Mammary epithelial cell (primary cell): Measurements from ENCODE around the gene EIF4A2.
"Not testable (repeated sequence)": the region's sequence is repeated elsewhere in the genome, so short reads cannot be mapped to it uniquely, and the experiment has no call there.

Experiments
- EZH2 ChIP-seq: IDR thresholded peaks from 2 replicates; pipeline ENCODE4 v1.6.1; 2012; ENCODE audit warnings: low read length, inconsistent platforms, borderline replicate concordance
- TF ChIP-seq, protein P1 (sequence below), 2 donors: IDR thresholded peaks in 1 of 2; conservative IDR thresholded peaks in 1 of 2; 2 replicates each; pipeline ENCODE4 v1.5.1; 2011 to 2012; ENCODE audit warnings: inconsistent platforms in 2 of 2, low read length in 2 of 2, mild to moderate bottlenecking in 2 of 2, control low read depth in 1 of 2, low read depth in 1 of 2; ENCODE audit not compliant: insufficient read depth in 1 of 2; ENCODE audit errors: extremely low read depth in 1 of 2

DNA sequence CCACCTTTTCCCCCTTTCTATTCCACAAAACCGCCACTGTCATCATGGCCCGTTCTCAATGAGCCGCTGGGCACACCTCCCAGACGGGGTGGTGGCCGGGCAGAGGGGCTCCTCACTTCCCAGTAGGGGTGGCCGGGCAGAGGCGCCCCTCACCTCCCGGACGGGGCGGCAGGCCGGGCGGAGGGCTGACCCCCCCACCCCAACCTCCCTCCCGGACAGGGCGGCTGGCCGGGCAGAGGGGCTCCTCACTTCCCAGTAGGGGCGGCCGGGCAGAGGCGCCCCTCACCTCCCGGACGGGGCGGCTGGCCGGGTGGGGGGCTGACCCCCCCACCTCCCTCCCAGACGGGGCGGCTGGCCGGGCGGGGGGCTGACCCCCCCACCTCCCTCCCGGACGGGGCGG, 27.9 kb downstream of the EIF4A2 start:
- TF ChIP-seq, protein P1, sequence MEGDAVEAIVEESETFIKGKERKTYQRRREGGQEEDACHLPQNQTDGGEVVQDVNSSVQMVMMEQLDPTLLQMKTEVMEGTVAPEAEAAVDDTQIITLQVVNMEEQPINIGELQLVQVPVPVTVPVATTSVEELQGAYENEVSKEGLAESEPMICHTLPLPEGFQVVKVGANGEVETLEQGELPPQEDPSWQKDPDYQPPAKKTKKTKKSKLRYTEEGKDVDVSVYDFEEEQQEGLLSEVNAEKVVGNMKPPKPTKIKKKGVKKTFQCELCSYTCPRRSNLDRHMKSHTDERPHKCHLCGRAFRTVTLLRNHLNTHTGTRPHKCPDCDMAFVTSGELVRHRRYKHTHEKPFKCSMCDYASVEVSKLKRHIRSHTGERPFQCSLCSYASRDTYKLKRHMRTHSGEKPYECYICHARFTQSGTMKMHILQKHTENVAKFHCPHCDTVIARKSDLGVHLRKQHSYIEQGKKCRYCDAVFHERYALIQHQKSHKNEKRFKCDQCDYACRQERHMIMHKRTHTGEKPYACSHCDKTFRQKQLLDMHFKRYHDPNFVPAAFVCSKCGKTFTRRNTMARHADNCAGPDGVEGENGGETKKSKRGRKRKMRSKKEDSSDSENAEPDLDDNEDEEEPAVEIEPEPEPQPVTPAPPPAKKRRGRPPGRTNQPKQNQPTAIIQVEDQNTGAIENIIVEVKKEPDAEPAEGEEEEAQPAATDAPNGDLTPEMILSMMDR (conservative IDR thresholded peaks at IDR 0.05 in 1 of 2, IDR thresholded peaks at IDR 0.05 in 1 of 2; ENCODE audit: extremely low read depth in 1 of 2, insufficient read depth in 1 of 2, low read depth in 1 of 2, low read length in 2 of 2): not testable (repeated sequence)
- TF ChIP-seq EZH2: not testable (repeated sequence)
